BLaER1 treated with 17β-estradiol and CSF1 and Interleukin-3, amounts not matched to agents 10 nM and 100 nM (cell line): Measurements from ENCODE around the gene CSMD2.

Experiments used
- H3K27ac ChIP-seq, 11 experiments: shearing (Covaris generic); formaldehyde crosslinking; 2 replicates each; pipeline ENCODE4 v1.8.1; 2022
- H3K27me3 ChIP-seq, 11 experiments: shearing (Covaris generic); formaldehyde crosslinking; 2 replicates each; pipeline ENCODE4 v1.8.1; 2022
- H3K36me3 ChIP-seq, 11 experiments: shearing (Covaris generic); formaldehyde crosslinking; 2 replicates each; pipeline ENCODE4 v1.8.1; 2022
- H3K4me1 ChIP-seq, 10 experiments: shearing (Covaris generic); formaldehyde crosslinking; 2 replicates each; pipeline ENCODE4 v1.8.1; 2022
- H3K4me2 ChIP-seq, 11 experiments: shearing (Covaris generic); formaldehyde crosslinking; 2 replicates each; pipeline ENCODE4 v1.8.1; 2022
- H3K4me3 ChIP-seq, 10 experiments: shearing (Covaris generic); formaldehyde crosslinking; 2 replicates each; pipeline ENCODE4 v1.8.1; 2022
- H3K9ac ChIP-seq, 11 experiments: shearing (Covaris generic); formaldehyde crosslinking; 2 replicates each; pipeline ENCODE4 v1.8.1; 2022
- H3K9me3 ChIP-seq, 11 experiments: shearing (Covaris generic); formaldehyde crosslinking; replicated peaks in 1 of 11; 2 replicates each; pipeline ENCODE4 v1.8.1; 2022
- H4K20me1 ChIP-seq, 11 experiments: shearing (Covaris generic); formaldehyde crosslinking; 2 replicates each; pipeline ENCODE4 v1.8.1; 2022
- Cebpa-rat ChIP-seq, 11 experiments: shearing (Covaris generic); IDR thresholded peaks; 2 replicates each; pipeline ENCODE4 v1.8.1; 2022

Gene CSMD2

DNA sequence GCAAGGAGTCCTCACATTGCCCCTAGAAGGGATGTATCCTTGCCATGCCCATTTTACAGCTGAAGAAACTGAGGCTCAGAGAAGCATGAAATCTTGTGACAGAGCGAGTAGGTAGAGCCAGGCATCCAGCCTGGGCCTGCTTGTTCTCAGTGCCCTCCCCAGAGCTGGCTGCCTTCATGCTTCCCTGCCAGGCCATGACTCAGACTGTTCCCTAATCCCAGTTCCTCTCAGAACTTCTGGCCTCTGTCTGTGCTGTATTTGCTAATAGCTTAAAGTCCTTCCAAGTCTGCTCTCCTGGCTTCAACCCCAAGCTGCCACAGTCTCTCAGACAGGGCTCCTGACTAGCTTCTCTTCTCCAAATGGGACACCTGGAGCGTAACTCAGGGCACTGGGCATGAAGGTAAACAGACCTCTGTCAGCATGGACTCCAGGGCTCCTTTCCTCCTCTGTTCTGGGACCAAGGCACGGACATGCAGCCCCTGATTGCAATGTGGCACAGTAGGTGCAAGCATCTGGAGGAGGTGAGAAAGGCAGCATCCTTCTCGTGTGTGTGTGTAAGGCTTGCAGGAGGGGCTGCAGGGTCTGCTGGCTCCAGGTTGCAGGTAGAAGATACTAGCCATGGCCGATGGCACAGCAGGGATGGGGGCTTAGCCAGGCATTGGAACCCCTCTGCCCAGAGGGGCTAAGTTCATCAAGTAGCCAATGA, 178.5 kb downstream of the CSMD2 start:
- no peak overlapping the region; a peak in 2 of 22 replicates for H3K4me2 ChIP-seq

DNA sequence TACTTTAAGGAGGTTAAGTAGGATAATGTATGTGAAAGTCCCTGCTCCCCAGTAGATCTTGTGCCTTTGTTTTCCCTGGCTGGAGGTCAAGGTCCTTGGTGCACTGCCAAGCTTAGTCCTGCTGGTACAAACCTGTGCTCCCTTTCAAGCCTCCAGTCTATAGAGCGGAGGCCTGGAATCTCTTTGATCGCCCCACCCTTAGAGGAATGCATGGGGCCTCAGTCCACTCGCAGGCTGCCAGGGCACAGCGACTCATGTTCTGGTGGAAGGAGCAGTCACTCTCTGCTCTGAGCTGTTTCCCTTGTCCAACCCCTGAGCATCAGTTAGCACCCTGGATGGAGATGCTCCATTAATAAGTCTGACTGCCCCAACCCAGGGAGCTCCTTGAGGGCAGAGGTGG, 179.4 kb downstream of the CSMD2 start:
- Histone ChIP-seq H3K27ac (no peak overlapping the region), H3K9me3 (no peaks in the 10 kb centered on the region), H4K20me1 (no peaks in the 10 kb centered on the region), H3K27me3 (no peaks in the 10 kb centered on the region), H3K4me1 (peaks cover 6 to 34% (median 29%) of the 10 kb centered on the region in 10 experiments; a peak in 19 of 20 replicates), H3K9ac (no peak overlapping the region), H3K4me3 (no peak overlapping the region), H3K4me2 (peak overlapping the region in 10 of 11 experiments; percentile 43 to 73 (median 62); a peak in 17 of 22 replicates), H3K36me3 (no peaks in the 10 kb centered on the region)
- TF ChIP-seq Cebpa-rat (IDR thresholded peaks at IDR 0.05) = no peak

More for the DNA sequence above, 178.5 kb downstream of the CSMD2 start:
- Histone ChIP-seq H3K36me3 (no peaks in the 10 kb centered on the region), H3K9ac (no peak overlapping the region), H4K20me1 (no peaks in the 10 kb centered on the region), H3K4me1 (peaks cover 6 to 34% (median 29%) of the 10 kb centered on the region in 10 experiments; a peak in 19 of 20 replicates), H3K27me3 (no peaks in the 10 kb centered on the region), H3K27ac (no peak overlapping the region), H3K4me3 (no peak overlapping the region), H3K9me3 (no peaks in the 10 kb centered on the region)
- no peak for TF ChIP-seq Cebpa-rat (IDR thresholded peaks at IDR 0.05)

DNA sequence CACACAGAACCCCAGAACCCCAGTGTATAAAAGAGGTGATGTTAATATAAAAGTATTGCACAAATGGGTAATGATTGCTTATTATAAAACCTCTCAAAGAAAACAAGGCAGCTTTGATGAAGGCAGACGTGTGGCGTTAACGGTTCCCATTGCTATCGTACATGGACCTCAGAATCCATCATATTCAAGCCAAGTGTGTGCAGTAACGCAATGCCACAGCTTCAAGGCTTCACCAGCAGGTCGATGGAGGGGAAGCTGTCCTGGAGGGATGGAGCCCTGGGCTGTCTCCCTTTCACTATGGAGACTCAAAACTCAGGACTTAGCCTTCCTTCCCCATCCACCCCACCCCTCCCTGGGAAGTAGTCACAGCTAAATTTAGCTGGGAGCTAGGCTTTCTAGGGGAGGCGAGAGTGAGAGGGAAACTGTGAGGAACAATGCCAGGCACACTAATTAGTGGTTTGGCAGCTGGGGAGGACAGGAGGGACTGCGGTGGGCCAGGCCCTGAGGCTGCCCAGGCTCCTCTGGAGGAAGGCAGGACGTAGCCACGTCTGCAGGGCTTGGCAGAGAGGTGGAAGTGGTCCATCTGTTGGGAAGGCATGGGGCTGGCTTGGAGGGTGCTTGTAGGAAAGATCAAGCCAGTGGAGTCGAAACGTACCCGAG, 180.0 kb downstream of the CSMD2 start:
- Histone ChIP-seq H3K9me3 (no peaks in the 10 kb centered on the region), H4K20me1 (no peaks in the 10 kb centered on the region), H3K4me2 (peak overlapping the region; percentile 36 to 73 (median 58); a peak in 21 of 22 replicates), H3K4me3 (no peak overlapping the region), H3K36me3 (no peaks in the 10 kb centered on the region), H3K27me3 (no peaks in the 10 kb centered on the region), H3K4me1 (peaks cover 6 to 34% (median 29%) of the 10 kb centered on the region in 10 experiments; a peak in 19 of 20 replicates), H3K9ac (no peak overlapping the region), H3K27ac (0 out of 22 replicates have a peak overlapping the region, but pooled peaks of 1 of the 11 experiments have one; percentile 18)
- TF ChIP-seq Cebpa-rat (IDR thresholded peaks at IDR 0.05) = no peak

DNA sequence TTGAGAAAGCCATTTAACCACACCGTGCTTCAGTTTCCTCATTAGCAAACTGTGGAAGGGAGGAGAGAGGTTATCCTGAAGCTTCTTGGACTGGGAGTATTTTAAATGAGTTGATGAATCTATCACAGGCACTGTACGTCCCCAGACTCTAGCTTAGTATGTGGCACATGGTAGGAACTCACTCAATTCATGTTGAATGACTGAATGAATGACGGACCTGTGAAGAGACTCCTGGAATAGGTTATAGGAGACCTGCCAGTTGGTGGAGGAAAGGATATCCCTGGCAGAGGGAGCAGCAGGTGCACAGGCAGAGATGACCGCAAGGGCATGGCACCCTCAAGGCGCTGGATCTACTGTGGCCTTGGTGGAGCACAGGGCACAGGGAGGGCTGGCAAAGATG, 182.6 kb downstream of the CSMD2 start:
- H3K9ac ChIP-seq = no peak overlapping the region
- no peaks in the 10 kb centered on the region for H3K36me3 ChIP-seq
- H4K20me1 ChIP-seq = no peaks in the 10 kb centered on the region
- H3K4me3 ChIP-seq = no peak overlapping the region
- peak overlapping the region in 2 of 11 experiments; percentile 72 to 73; a peak in 2 of 22 replicates for H3K4me2 ChIP-seq
- H3K27me3 ChIP-seq = no peaks in the 10 kb centered on the region
- no peak overlapping the region for H3K27ac ChIP-seq
- no peak for TF ChIP-seq Cebpa-rat (IDR thresholded peaks at IDR 0.05)
- peaks cover 6 to 34% (median 29%) of the 10 kb centered on the region in 10 experiments; a peak in 19 of 20 replicates for H3K4me1 ChIP-seq
- no peaks in the 10 kb centered on the region for H3K9me3 ChIP-seq

DNA sequence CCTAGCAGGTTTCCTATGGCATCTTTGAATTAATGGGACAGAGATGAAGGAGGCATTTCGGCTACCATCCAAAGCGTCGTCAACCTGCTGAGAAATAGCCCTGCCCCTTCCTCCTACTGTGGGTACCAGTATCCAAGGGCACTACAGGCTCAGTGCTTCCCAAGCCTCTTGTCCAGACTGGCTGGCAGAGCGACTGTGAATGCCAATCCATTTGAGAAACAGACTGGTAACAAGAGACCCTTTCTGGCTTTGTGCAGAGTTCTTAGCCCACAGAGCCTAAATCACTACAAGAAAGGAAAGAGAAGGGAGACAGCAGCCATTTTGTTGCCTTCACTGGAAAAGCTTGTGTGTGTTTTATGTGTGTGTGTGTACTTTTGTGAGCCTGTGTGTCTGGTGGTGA, 185.7 kb downstream of the CSMD2 start:
- H4K20me1 ChIP-seq = no peaks in the 10 kb centered on the region
- no peaks in the 10 kb centered on the region for H3K36me3 ChIP-seq
- no peak overlapping the region for H3K4me2 ChIP-seq
- H3K9me3 ChIP-seq = no peaks in the 10 kb centered on the region
- no peaks in the 10 kb centered on the region for H3K27me3 ChIP-seq
- no peak for TF ChIP-seq Cebpa-rat (IDR thresholded peaks at IDR 0.05)
- peaks cover 0 to 18% (median 15%) of the 10 kb centered on the region in 10 experiments; a peak in 14 of 20 replicates for H3K4me1 ChIP-seq
- H3K4me3 ChIP-seq = no peak overlapping the region
- no peak overlapping the region for H3K9ac ChIP-seq
- no peak overlapping the region for H3K27ac ChIP-seq

DNA sequence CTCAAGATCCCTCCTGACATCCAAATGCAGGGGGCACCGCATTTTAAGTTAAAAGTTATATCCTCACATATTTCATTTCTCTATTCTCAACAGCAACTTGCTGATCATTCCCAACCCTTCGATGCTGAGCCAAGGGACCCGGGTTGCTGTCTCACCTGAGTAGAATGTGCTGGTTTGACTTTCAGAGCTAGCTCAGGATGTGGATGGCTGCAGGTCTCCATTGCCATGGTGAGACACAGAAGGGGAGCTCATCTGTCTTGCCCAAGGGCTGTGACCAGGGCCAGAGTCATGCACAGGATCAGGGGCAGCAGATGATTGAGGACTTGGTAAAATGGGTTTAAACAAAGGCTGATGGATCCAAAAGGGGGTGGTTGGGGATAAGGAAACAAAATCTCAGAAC, 189.1 kb downstream of the CSMD2 start:
- Histone ChIP-seq H4K20me1 (no peaks in the 10 kb centered on the region), H3K36me3 (no peaks in the 10 kb centered on the region), H3K4me3 (no peak overlapping the region), H3K4me1 (no peaks in the 10 kb centered on the region), H3K27ac (no peak overlapping the region), H3K4me2 (no peak overlapping the region), H3K27me3 (no peaks in the 10 kb centered on the region), H3K9ac (no peak overlapping the region), H3K9me3 (no peaks in the 10 kb centered on the region)
- TF ChIP-seq Cebpa-rat (IDR thresholded peaks at IDR 0.05) = no peak

DNA sequence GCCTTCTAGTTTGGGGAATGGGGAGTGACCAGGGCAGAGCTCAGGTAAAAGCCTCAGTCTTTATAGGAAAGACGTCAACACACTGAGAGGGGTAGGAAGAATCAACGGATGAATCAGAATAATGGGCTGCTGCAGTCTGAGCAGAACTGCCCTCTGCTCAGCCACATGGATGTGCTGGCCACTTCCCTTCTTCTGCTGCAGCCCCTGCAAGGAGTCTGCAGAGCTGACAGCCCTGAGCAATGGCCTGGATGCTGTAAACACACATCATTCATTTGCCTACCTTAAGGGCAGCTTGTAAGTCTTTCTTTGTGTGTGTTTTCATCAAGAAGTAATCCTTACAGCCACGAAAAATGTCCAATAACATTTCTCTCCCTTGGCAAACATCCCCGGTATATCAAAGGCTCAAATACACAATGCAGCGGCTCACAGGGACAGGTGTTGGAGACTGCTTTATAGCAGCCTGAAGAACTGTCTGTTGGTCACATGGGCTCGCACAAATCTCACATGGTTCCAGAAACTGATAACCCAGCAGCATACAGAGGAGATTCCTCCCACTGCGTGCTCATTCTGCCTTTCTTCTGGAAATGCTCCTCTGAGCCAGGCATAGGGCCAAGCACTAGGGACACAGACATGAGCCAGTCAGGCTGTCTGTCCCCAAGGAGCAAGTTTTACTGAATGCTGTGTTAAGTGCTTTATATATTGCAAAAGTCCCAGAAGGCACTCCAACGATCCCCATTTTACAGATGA, 191.1 kb downstream of the CSMD2 start:
- no peaks in the 10 kb centered on the region for H3K27me3 ChIP-seq
- no peaks in the 10 kb centered on the region for H3K9me3 ChIP-seq
- H4K20me1 ChIP-seq = no peaks in the 10 kb centered on the region
- no peak overlapping the region for H3K27ac ChIP-seq
- H3K9ac ChIP-seq = no peak overlapping the region
- H3K36me3 ChIP-seq = no peaks in the 10 kb centered on the region
- no peak overlapping the region for H3K4me2 ChIP-seq
- H3K4me3 ChIP-seq = no peak overlapping the region
- no peak for TF ChIP-seq Cebpa-rat (IDR thresholded peaks at IDR 0.05)
- no peaks in the 10 kb centered on the region for H3K4me1 ChIP-seq

DNA sequence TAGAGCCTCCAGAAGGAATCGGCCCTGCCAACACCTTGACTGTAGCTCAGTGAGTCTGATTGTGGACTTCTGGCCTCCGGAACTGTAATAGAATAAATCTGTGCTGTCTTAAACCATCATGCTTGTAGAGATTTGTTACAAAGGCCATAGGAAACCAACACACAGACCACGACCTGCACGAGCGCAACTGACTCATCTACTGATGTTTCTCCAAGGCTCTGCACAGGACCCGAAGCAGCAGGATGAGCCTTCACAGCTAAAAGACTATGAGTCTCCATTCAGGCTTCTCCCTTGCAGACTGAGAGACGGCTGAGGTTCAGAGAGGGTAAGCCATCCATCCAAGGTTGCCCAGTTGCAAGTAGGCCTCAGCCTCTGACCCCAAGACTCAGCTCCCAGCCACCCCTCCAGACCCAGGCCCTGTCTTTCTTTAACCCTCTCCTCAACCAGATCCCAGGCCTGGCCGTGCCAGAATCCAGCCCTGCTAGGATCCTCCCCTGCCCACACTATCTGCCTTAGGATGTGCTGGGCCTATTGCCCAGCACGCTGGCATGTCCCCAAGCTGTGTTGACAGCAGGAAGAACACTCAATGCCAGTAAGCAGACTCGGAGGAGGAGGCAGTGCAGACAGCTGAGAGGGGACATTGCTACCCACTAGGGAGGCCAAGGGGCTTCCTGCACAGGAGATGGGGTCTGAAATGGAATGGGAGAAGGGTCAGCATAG, 192.2 kb downstream of the CSMD2 start:
- Histone ChIP-seq H3K27ac (no peak overlapping the region), H3K27me3 (no peaks in the 10 kb centered on the region), H3K9ac (no peak overlapping the region), H3K4me2 (no peak overlapping the region), H3K4me1 (no peaks in the 10 kb centered on the region), H3K36me3 (no peaks in the 10 kb centered on the region), H3K9me3 (no peaks in the 10 kb centered on the region), H4K20me1 (no peaks in the 10 kb centered on the region), H3K4me3 (no peak overlapping the region)
- no peak for TF ChIP-seq Cebpa-rat (IDR thresholded peaks at IDR 0.05)

DNA sequence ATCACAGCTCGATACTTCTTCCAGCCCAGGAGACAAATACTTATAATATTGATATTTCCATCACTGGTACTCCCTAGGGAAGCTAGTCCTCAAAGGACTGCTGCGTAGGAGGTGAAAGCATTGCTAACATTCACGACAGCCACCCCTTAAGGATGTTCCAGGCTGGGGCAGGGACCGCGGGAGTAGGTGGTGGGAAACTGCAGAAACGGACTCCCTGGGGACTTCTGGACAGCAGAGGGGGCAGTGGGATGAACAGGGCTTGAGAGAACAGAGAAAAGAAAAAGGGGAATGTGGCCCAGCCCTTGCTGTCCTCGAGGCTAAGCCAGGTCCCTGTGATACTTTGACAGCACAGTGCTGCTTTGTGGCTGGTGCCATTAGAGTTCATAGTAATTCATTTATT, 193.1 kb downstream of the CSMD2 start:
- H3K4me3 ChIP-seq = no peak overlapping the region
- H3K27me3 ChIP-seq = no peaks in the 10 kb centered on the region
- no peaks in the 10 kb centered on the region for H3K36me3 ChIP-seq
- no peak overlapping the region for H3K4me2 ChIP-seq
- no peaks in the 10 kb centered on the region for H3K9me3 ChIP-seq
- H3K9ac ChIP-seq = no peak overlapping the region
- no peaks in the 10 kb centered on the region for H4K20me1 ChIP-seq
- TF ChIP-seq Cebpa-rat (IDR thresholded peaks at IDR 0.05) = no peak
- no peaks in the 10 kb centered on the region for H3K4me1 ChIP-seq
- no peak overlapping the region for H3K27ac ChIP-seq
